Measurements from ENCODE around the gene HES4.
"Not testable (repeated sequence)": the region's sequence is repeated elsewhere in the genome, so short reads cannot be mapped to it uniquely, and the experiment has no call there.

The HES4 gene

GRCh38 chr1:1010131-1010530, 10.2 kb upstream of the HES4 start:
- not testable (repeated sequence) for H3K27ac ChIP-seq (ENCODE audit: low read depth, low read length); H3K4me3 ChIP-seq (ENCODE audit: low read depth in 1 of 5, low read length in 5 of 5); H3K36me3 ChIP-seq (ENCODE audit: control insufficient read depth in 5 of 5, insufficient read depth in 5 of 5, low read length in 5 of 5); H3K9ac ChIP-seq (ENCODE audit: low read length in 5 of 5); H3K9me3 ChIP-seq (ENCODE audit: control insufficient read depth in 5 of 5, low read length in 5 of 5)
- H3K27me3 ChIP-seq (ENCODE audit: control insufficient read depth in 5 of 5, insufficient read depth in 4 of 5, low read length in 5 of 5), result peaks cover 8 to 22% (median 15%) of the 10 kb centered on the region in 5 donors
- H3K4me1 ChIP-seq (ENCODE audit: control insufficient read depth in 5 of 5, insufficient read depth in 5 of 5, low read length in 5 of 5), result peaks cover 0 to 30% (median 25%) of the 10 kb centered on the region in 5 donors

GRCh38 chr1:1006305-1007159, 6.6 kb upstream of the HES4 start:
- Histone ChIP-seq H3K9me3 (ENCODE audit: control insufficient read depth in 5 of 5, low read length in 5 of 5) (no peaks in the 10 kb centered on the region), H3K27me3 (ENCODE audit: control insufficient read depth in 5 of 5, insufficient read depth in 4 of 5, low read length in 5 of 5) (peaks cover 14 to 37% (median 33%) of the 10 kb centered on the region in 5 donors), H3K4me1 (ENCODE audit: control insufficient read depth in 5 of 5, insufficient read depth in 5 of 5, low read length in 5 of 5) (peaks cover 0 to 15% (median 11%) of the 10 kb centered on the region in 5 donors), H3K27ac (ENCODE audit: low read depth, low read length) (no peak overlapping the region), H3K9ac (ENCODE audit: low read length in 5 of 5) (no peak overlapping the region), H3K36me3 (ENCODE audit: control insufficient read depth in 5 of 5, insufficient read depth in 5 of 5, low read length in 5 of 5) (no peaks in the 10 kb centered on the region), H3K4me3 (ENCODE audit: low read depth in 1 of 5, low read length in 5 of 5) (no peak overlapping the region)

DNA sequence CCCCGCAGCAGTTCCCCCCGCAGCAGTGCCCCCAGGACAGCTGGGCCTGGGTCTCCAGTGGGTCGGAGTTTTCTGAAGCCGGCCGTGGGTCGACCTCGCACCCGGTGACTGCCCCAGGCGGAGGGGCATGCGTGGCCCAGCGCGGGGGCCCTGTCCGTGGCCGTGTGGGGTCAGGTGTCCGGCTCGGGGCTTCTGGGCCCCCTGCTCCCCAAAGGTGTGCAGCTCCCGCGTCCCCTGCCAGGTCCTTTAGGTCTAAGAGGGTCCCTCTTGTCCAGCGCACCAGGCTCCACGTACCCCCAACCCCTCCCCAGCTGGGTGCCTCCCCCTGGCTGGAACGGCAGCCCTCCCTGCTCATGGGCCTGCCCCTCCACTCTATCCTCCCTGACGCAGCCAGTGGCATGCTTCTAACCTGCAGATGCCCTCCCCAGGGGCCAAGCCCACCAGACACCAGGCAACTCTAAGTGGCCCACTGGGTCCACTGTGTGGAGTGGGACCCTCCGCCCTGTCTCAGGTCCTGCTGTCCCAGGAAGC, 5.9 kb upstream of the HES4 start:
- H3K4me1 ChIP-seq (ENCODE audit: control insufficient read depth in 5 of 5, insufficient read depth in 5 of 5, low read length in 5 of 5), result peaks cover 0 to 22% (median 17%) of the 10 kb centered on the region in 5 donors
- H3K9ac ChIP-seq (ENCODE audit: low read length in 5 of 5), result no peak overlapping the region
- H3K9me3 ChIP-seq (ENCODE audit: control insufficient read depth in 5 of 5, low read length in 5 of 5), result no peaks in the 10 kb centered on the region
- H3K27me3 ChIP-seq (ENCODE audit: control insufficient read depth in 5 of 5, insufficient read depth in 4 of 5, low read length in 5 of 5), result peaks cover 14 to 41% (median 35%) of the 10 kb centered on the region in 5 donors
- H3K27ac ChIP-seq (ENCODE audit: low read depth, low read length), result no peak overlapping the region
- H3K4me3 ChIP-seq (ENCODE audit: low read depth in 1 of 5, low read length in 5 of 5), result no peak overlapping the region
- H3K36me3 ChIP-seq (ENCODE audit: control insufficient read depth in 5 of 5, insufficient read depth in 5 of 5, low read length in 5 of 5), result no peaks in the 10 kb centered on the region

DNA sequence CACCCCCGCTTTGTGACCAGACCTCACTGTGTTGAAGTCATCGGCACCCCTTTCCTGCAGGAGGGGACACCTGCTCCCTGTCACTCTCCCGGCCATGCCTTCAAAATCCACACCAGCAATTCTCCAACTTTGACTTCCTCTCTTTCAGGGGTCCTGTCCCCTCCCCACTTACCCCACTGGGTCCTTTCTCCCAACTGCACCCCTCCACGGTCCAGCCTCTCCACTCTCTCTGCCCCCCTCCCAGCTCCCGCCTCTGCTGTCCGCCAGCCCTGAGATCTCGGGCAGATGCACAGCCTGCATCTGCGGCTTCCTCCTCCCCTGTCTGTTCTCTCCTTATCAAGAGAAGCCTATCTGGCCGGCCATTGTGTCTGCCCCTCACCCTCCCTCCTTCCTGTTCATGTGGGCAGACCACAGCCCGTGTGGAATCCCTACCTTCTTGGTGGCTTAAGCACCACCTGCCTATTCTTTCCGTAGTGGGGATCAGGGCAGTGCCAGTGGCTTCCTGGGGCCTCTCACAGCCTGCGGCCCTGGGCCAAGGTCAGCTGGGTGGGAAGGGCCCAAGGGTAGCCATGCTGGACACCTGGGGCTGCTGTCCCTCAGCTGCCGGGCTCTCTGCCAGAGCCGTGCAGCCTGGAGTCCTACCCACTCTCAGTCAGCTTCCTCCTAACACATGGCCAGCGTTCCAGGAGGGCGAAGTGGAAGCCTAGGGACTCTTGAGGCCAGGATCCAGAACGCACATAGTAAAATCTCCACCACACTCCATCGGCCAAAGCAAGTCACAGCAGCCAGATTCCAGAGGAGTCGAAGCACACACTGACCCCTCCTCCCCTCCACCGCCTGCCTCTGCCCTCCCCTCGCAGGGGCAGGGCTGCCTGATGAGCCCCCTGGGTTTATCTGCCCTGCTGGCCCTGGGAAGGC, 5.1 kb upstream of the HES4 start:
- Histone ChIP-seq H3K9ac (ENCODE audit: low read length in 5 of 5) (no peak overlapping the region), H3K27me3 (ENCODE audit: control insufficient read depth in 5 of 5, insufficient read depth in 4 of 5, low read length in 5 of 5) (peaks cover 14 to 44% (median 35%) of the 10 kb centered on the region in 5 donors), H3K4me1 (ENCODE audit: control insufficient read depth in 5 of 5, insufficient read depth in 5 of 5, low read length in 5 of 5) (peaks cover under 1 to 30% (median 23%) of the 10 kb centered on the region in 5 donors), H3K27ac (ENCODE audit: low read depth, low read length) (no peak overlapping the region), H3K36me3 (ENCODE audit: control insufficient read depth in 5 of 5, insufficient read depth in 5 of 5, low read length in 5 of 5) (no peaks in the 10 kb centered on the region), H3K9me3 (ENCODE audit: control insufficient read depth in 5 of 5, low read length in 5 of 5) (no peaks in the 10 kb centered on the region), H3K4me3 (ENCODE audit: low read depth in 1 of 5, low read length in 5 of 5) (no peak overlapping the region)

DNA sequence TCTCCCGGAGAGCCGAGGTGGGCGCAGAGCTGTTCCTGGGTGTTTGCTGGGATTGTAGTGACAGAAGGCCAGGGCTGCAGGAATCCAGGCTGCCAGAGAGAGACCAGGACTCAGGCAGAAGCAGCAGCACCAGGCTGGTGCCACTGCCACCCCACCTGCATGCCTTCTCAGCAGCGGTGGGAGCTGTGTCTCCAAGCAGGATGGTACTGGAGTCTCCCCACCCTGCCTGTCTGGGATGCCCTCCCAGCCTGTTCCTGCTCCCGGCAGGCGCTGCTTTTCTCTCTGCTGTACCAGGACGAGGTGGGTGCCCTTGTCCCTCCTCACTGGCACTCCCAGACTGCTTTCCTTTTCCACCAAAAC, 4.5 kb upstream of the HES4 start:
- Histone ChIP-seq H3K36me3 (ENCODE audit: control insufficient read depth in 5 of 5, insufficient read depth in 5 of 5, low read length in 5 of 5) (no peaks in the 10 kb centered on the region), H3K4me3 (ENCODE audit: low read depth in 1 of 5, low read length in 5 of 5) (no peak overlapping the region), H3K27me3 (ENCODE audit: control insufficient read depth in 5 of 5, insufficient read depth in 4 of 5, low read length in 5 of 5) (peaks cover 14 to 46% (median 35%) of the 10 kb centered on the region in 5 donors), H3K27ac (ENCODE audit: low read depth, low read length) (no peak overlapping the region), H3K4me1 (ENCODE audit: control insufficient read depth in 5 of 5, insufficient read depth in 5 of 5, low read length in 5 of 5) (peaks cover 2 to 36% (median 25%) of the 10 kb centered on the region in 5 donors), H3K9me3 (ENCODE audit: control insufficient read depth in 5 of 5, low read length in 5 of 5) (no peaks in the 10 kb centered on the region), H3K9ac (ENCODE audit: low read length in 5 of 5) (no peak overlapping the region)

DNA sequence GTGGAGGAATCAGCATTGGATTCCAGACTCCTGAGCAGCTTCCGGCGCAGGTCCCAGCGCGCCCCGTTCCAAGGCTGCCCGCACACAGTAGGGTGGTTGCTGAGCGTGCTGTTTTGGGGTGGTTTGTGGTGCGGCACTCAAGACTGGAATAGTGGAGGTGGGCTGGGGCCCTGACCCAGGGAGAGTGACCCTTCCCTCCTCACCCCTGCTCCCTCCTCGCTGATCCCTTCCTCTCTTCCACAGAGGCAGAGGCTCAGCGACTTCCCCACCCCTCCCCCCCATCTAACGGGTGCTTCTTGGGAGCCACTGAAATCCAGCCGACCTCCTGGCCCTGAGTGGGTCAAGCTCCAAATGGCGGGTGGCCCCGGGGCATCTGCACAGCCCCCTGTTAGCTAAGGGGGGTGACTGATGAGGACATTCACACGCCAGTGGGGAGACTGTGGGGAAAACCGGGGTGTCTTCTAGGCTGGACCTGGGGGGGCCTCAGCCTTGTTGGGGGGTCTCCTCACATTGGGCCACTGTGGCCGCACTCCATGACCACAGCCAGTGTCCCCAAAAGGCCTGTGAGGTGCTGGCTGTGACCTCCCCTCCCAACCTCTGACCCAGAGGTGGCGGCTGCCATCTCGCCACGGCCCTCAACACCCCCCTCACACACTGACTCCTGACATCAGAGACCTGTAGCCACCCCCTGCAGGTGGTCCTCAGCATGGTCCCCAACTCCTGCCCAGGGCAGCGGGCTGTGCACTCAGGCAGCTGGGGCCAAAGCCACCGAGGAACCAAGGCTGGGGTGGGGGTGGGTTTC, 3.9 kb upstream of the HES4 start:
- H3K4me3 ChIP-seq (ENCODE audit: low read depth in 1 of 5, low read length in 5 of 5), result no peak overlapping the region
- peaks cover 14 to 48% (median 37%) of the 10 kb centered on the region in 5 donors for H3K27me3 ChIP-seq (ENCODE audit: control insufficient read depth in 5 of 5, insufficient read depth in 4 of 5, low read length in 5 of 5)
- H3K27ac ChIP-seq (ENCODE audit: low read depth, low read length), result no peak overlapping the region
- H3K9me3 ChIP-seq (ENCODE audit: control insufficient read depth in 5 of 5, low read length in 5 of 5), result no peaks in the 10 kb centered on the region
- H3K36me3 ChIP-seq (ENCODE audit: control insufficient read depth in 5 of 5, insufficient read depth in 5 of 5, low read length in 5 of 5), result no peaks in the 10 kb centered on the region
- H3K9ac ChIP-seq (ENCODE audit: low read length in 5 of 5), result no peak overlapping the region
- H3K4me1 ChIP-seq (ENCODE audit: control insufficient read depth in 5 of 5, insufficient read depth in 5 of 5, low read length in 5 of 5), result peaks cover 2 to 42% (median 28%) of the 10 kb centered on the region in 5 donors

DNA sequence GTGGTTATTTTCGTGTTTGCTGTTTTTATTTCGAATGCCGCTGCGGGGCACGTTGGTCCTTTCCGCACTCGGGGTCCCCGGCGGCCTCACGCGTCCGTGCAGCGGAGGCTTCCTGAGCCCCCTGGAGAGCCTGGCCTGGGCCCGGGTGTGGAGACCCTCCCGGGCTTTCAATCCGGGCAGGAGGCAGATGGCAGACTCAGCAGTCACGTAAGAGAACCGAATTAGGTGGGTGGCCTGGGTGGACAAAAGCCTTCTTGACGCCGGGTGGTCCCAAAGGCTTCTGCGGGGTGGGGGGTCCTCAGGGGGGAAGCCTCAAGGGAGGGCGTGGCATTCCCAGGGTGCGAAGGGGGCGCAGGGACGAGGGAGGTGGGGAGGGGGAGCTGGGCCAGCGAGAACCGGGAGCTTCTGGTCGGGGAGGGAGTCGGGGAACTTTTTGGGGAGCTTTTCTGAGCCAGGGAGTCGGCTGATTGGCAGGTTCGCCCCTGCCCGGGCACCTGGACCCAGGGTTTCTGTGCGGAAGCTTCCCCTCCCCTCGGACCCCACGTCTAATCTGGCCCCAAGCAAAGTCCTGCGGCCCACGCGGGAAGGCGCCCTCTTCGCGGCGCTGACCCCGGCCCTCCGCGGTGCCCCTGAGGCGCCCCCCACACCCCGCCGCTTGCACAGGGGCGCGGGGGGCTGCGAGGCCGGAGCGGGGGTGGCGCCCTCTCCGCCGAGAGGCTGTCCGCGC, 1.3 kb upstream of the HES4 start:
- Histone ChIP-seq H3K4me1 (ENCODE audit: control insufficient read depth in 5 of 5, insufficient read depth in 5 of 5, low read length in 5 of 5) (peaks cover 2 to 49% (median 30%) of the 10 kb centered on the region in 5 donors), H3K9ac (ENCODE audit: low read length in 5 of 5) (peak overlapping the region in 2 of 5 donors; percentile 46 to 59), H3K27me3 (ENCODE audit: control insufficient read depth in 5 of 5, insufficient read depth in 4 of 5, low read length in 5 of 5) (peaks cover 12 to 52% (median 41%) of the 10 kb centered on the region in 5 donors)

DNA sequence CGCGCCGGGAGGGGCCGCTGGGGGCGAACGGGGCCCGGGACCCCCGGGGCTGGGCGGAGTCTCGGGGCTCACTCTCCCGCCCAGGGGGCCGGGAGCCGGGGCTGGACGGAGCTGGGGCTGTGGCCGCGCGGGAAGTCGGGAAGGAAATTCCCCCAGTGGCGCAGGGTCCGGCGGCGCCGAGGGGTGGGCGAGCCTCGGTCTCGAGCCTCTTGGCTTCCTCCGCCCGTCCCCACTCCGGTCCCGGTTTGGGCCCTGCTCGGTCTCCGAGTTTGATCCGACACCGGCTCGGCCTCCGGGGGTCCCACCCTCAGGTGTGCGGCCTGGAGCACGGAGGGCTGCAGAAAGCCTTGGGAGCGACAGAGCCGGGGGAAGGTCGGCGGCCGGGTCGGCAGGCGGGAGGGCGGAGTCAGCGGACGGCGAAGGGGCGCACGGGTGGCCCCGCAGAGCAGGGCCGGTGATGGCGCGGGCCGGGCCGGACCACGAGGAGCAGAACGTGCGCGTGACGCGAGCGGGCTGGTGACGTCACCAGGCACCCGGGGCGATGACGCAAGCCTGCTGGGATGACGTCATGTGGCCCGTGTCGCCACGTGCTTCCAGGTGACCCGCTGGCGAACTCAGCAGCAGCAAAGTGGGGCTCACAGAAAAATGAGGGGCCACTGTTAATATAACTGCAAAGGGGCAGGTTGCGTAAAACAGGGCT, 610 bp upstream of the HES4 start:
- H3K27me3 ChIP-seq (ENCODE audit: control insufficient read depth in 5 of 5, insufficient read depth in 4 of 5, low read length in 5 of 5), result peaks cover 5 to 45% (median 37%) of the 10 kb centered on the region in 5 donors
- H3K9me3 ChIP-seq (ENCODE audit: control insufficient read depth in 5 of 5, low read length in 5 of 5), result no peaks in the 10 kb centered on the region

More for the DNA sequence above, 1.3 kb upstream of the HES4 start:
- H3K27ac ChIP-seq (ENCODE audit: low read depth, low read length), result peak overlapping the region; percentile 65
- H3K4me3 ChIP-seq (ENCODE audit: low read depth in 1 of 5, low read length in 5 of 5), result peak overlapping the region in 4 of 5 donors; percentile 58 to 72 (median 60)
- no peaks in the 10 kb centered on the region for H3K36me3 ChIP-seq (ENCODE audit: control insufficient read depth in 5 of 5, insufficient read depth in 5 of 5, low read length in 5 of 5)
- H3K9me3 ChIP-seq (ENCODE audit: control insufficient read depth in 5 of 5, low read length in 5 of 5), result no peaks in the 10 kb centered on the region

More for the DNA sequence above, 610 bp upstream of the HES4 start:
- peak overlapping the region; percentile 65 for H3K27ac ChIP-seq (ENCODE audit: low read depth, low read length)
- no peaks in the 10 kb centered on the region for H3K36me3 ChIP-seq (ENCODE audit: control insufficient read depth in 5 of 5, insufficient read depth in 5 of 5, low read length in 5 of 5)
- peak overlapping the region in 4 of 5 donors; percentile 40 to 71 (median 55) for H3K9ac ChIP-seq (ENCODE audit: low read length in 5 of 5)
- H3K4me1 ChIP-seq (ENCODE audit: control insufficient read depth in 5 of 5, insufficient read depth in 5 of 5, low read length in 5 of 5), result peaks cover 2 to 47% (median 29%) of the 10 kb centered on the region in 5 donors
- peak overlapping the region in 4 of 5 donors; percentile 58 to 72 (median 60) for H3K4me3 ChIP-seq (ENCODE audit: low read depth in 1 of 5, low read length in 5 of 5)

Measured in subcutaneous abdominal adipose tissue (tissue), 5 donors.